ENCODE measurements around the gene SIM2.

DNA sequence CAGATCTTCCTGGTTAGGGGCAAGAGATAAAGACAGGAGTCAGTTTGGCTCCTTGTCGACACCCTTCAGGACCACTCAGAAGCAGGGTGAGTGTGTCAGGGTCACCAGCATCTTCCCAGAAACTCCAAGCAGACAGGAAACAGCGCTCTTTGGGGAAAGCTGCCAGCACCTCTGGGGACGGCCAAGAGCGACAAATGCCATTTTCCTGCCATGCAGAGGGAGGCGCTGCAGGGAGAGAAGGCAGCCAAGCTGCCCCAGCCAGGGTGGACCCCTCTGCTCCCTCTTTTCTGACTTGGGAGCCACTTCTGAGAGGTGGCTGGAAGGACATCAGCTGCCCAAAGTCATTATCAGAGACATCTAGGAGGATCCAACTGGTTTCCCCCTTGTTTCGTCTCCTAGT is 29.0 kb downstream of the SIM2 start:
- TF ChIP-seq HIVEP1 (CRISPR knock-in tag; IDR thresholded peaks at IDR 0.05): no peak
- no peak for TF ChIP-seq MXI1 (IDR thresholded peaks at IDR 0.05; ENCODE audit: borderline replicate concordance, low read depth, low read length)
- TF ChIP-seq, protein P1, sequence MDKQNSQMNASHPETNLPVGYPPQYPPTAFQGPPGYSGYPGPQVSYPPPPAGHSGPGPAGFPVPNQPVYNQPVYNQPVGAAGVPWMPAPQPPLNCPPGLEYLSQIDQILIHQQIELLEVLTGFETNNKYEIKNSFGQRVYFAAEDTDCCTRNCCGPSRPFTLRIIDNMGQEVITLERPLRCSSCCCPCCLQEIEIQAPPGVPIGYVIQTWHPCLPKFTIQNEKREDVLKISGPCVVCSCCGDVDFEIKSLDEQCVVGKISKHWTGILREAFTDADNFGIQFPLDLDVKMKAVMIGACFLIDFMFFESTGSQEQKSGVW (CRISPR knock-in tag; IDR thresholded peaks at IDR 0.05; ENCODE audit: borderline replicate concordance): no peak
- TF ChIP-seq ZKSCAN8 (CRISPR knock-in tag; IDR thresholded peaks at IDR 0.05; ENCODE audit: borderline replicate concordance): no peak
- TF ChIP-seq MAFK (conservative IDR thresholded peaks at IDR 0.05 in 1 of 2, IDR thresholded peaks at IDR 0.05 in 1 of 2; ENCODE audit: low read length in 2 of 2): no peak
- TF ChIP-seq, protein P2, sequence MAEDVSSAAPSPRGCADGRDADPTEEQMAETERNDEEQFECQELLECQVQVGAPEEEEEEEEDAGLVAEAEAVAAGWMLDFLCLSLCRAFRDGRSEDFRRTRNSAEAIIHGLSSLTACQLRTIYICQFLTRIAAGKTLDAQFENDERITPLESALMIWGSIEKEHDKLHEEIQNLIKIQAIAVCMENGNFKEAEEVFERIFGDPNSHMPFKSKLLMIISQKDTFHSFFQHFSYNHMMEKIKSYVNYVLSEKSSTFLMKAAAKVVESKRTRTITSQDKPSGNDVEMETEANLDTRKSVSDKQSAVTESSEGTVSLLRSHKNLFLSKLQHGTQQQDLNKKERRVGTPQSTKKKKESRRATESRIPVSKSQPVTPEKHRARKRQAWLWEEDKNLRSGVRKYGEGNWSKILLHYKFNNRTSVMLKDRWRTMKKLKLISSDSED (CRISPR knock-in tag; IDR thresholded peaks at IDR 0.05): no peak
- no peak for TF ChIP-seq ZNF253 (CRISPR knock-in tag; IDR thresholded peaks at IDR 0.05; ENCODE audit: borderline replicate concordance)
- no peak for TF ChIP-seq ARNT (IDR thresholded peaks at IDR 0.05)

Measured in HepG2 (cell line).